HT1080 (cell line): Measurements from ENCODE around the gene ACSS1. TPM values are rescaled to one million over a fixed set of nuclear protein-coding genes. Genes with fewer than 3 reads are reported as not detected.

Source experiments
- DNase-seq: peaks from one replicate; pipeline ENCODE4 v3.0.0-alpha.2; 2015; ENCODE audit warnings: low read depth
- total RNA-seq: library from RNA; depleted of rRNA; stranded (reverse); fragments of >200 nt; shearing (Covaris generic); gene quantifications from 2 replicates; pipeline ENCODE4 v1.2.3, GENCODE V29; 2014

ACSS1 gene
- total RNA-seq, 1 experiment from 2014 or later = 0.08 TPM

- DNase-seq = no peak
Measured at GRCh38 chr20:25079171-25079570, 21.2 kb upstream of the ACSS1 start.

DNA sequence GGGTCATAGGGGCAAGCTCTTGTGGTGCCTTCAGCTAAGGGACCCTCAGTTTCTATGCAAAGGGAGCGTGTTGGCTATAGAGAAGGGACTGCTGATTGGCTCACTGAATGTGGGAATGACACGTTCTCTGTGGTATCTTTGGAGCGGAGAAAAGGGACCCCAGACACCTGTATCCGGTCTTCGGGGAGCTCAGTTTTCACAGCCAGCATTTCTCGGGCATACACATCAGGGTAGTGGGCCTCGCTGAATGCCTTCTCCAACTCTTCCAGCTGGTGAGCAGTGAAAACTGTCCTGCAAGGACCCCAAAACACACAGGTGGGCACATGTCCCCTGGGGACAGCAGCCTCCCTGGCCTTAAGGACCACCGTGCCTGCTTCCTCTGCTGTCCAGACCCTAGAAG lies 20.7 kb upstream of the ACSS1 start:
- no peak for DNase-seq

DNA sequence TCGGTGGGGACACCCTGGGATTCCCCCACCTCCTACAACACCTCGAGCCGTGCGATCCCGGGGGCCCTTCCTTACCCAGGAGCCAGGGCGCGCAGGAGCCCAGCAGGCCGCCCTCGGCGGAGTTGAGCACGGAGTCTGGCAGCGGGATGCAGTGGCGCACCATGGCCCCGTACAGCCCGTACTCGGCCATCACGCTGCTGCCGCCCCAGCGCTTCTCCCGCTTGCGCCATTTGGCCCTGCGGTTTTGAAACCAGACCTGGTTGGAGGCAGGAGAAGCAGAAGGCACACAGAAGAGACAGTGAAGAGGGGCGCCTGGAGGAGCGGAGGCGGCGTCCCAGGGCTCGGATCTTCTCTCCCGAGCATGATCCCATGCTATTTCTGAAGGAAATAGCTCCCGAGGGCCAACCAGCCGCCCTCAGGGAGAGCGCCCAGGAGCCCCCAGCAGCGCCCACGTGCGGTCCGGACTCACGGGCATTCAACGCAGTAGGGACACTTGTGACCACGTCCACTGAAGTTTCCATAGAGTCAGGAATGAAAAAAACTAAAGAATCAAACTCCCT lies 19.8 kb upstream of the ACSS1 start:
- DNase-seq = no peak

GRCh38 chr20:25076731-25077609 lies 19.0 kb upstream of the ACSS1 start:
- DNase-seq = peak; percentile 34

- DNase-seq = peak; percentile 21
Measured at GRCh38 chr20:25076201-25076600, 18.3 kb upstream of the ACSS1 start.

- DNase-seq = no peak
Measured at GRCh38 chr20:25073544-25073943, 15.6 kb upstream of the ACSS1 start.

GRCh38 chr20:25072226-25072811 lies 14.4 kb upstream of the ACSS1 start:
- DNase-seq = no peak

DNA sequence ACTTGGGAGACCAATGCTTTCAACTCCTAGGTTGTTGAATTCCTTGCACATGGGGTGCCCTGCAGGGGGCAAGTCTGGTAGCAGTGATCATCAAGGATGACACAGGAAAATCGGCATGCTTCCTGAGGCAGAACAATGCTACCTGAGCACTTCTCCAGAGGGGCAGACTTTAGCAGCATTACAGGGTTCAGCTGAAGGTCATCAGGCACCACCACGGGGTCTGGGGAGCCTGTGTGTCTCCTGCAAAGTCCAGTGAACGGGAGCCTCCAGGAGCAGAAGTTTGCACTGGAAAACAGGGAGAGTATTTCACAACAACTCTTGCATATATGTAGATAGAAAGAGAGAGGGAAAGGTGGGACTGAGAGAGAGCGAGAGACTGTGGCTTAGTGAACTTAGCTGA lies 13.8 kb upstream of the ACSS1 start:
- DNase-seq = no peak

DNA sequence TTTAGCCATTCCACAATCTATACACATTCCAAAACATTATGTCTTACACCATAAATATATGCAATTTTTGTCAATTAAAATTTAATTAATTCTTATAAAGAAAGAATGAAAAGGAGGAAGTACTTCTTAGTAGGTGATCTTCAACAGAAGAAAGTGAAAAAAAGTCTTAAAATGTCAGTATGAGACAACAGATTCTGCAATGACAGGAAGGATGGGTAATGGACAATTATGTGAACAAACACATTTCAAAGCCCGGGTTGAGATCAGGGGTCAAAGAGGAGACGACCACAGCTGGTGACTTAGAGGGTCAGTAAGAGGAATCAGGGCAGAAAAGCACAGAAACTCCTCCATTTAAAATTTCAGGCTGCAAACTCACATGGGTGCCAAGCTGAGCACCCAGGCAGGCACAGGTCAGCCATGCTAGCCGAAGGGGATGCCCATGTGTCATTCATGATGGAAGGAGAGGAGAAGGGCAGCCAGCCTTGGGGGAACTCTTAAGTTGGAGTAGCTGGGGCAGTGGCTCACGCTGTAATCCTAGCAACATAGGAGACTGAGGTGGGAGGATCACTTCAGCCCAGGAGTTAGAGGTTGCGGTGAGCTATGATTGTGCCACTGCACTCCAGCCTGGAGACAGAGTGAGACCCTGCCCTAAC lies 13.0 kb upstream of the ACSS1 start:
- no peak for DNase-seq

GRCh38 chr20:25067102-25067987 lies 9.4 kb upstream of the ACSS1 start:
- no peak for DNase-seq

DNA sequence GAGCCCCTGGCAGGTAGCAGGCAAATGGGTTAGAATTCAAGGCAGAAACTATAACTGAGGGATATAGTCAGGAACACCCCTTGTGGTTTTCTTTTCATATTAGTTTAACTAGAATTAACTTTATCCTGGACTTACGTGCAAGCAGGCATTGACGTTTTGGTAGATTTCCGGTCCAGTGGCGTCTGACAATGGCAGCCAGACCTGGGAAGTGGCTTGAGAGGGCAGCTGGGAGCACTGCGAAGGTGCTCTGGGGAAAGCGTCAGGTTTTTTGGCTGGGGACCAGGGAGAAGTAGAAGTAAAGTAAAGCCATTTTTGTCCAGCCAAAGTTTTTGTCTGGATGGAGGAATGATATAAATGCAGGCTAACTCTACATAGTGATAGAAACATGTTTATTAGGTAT lies 8.4 kb upstream of the ACSS1 start:
- DNase-seq = no peak

GRCh38 chr20:25065625-25066338 lies 7.8 kb upstream of the ACSS1 start:
- peak; percentile 32 for DNase-seq

DNA sequence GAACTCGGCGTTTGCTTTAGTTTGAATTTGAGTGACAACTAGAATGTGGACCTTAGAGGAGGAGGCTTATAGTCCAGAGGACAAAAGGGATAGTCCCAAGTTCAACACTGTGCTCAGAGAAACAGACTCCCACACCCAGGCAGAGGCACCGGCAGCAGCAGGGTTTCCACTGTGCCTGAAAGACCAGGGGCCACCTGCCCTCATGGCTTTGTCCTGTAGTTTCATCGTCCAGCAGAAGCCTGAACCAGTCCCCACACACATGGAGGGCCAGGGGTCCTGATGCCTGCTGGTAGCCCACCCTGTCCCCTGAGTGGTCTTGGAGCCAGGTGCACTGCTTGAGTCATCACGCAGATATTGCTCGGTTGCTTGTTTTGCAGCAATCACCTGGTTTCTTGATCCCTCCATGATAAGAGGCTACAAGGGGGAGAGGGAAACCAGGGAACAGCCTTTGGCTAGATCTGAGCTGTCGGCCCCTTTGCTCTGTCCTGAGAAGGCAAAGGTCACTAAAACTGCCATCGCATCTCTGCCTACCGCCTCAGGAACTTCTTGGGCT lies 7.2 kb upstream of the ACSS1 start:
- DNase-seq = no peak

- DNase-seq = no peak
Measured at GRCh38 chr20:25064561-25065071, 6.7 kb upstream of the ACSS1 start.

- no peak for DNase-seq
Measured at GRCh38 chr20:25063981-25064380, 6.0 kb upstream of the ACSS1 start.

GRCh38 chr20:25063546-25063945 lies 5.6 kb upstream of the ACSS1 start:
- DNase-seq = no peak

GRCh38 chr20:25062841-25063240 lies 4.9 kb upstream of the ACSS1 start:
- no peak for DNase-seq

- DNase-seq = no peak
Measured at GRCh38 chr20:25061821-25062530, 4.0 kb upstream of the ACSS1 start.

- no peak for DNase-seq
Measured at GRCh38 chr20:25061103-25061799, 3.3 kb upstream of the ACSS1 start.
